Tibial artery (tissue), 4 donors: Measurements from ENCODE around the gene FARS2.

Experiments used
- DNase-seq, 2 donors: peaks; one replicate each; pipeline ENCODE4 v3.0.0-alpha.2; 2019
- H3K27ac ChIP-seq, 2 donors: fragments of 200-600 bp; sonication (generic) in 1 of 2; 1 replicate in 1 of 2; 2 replicates in 1 of 2; pipeline ENCODE4 v1.5.1; 2018 to 2019; ENCODE audit warnings: mild to moderate bottlenecking in 1 of 2
- H3K27me3 ChIP-seq, 2 donors: fragments of 200-600 bp; sonication (generic) in 1 of 2; one replicate each; pipeline versions ENCODE4 v1.5.1 to v1.6.0; 2016 to 2019
- H3K36me3 ChIP-seq, 3 donors: fragments of 200-600 bp; sonication (generic) in 2 of 3; one replicate each; pipeline ENCODE4 v1.5.1; 2016 to 2019; ENCODE audit warnings: mild to moderate bottlenecking in 2 of 3
- H3K4me1 ChIP-seq, 4 donors: fragments of 200-600 bp; sonication (generic) in 2 of 4; 1 replicate in 3 of 4; 2 replicates in 1 of 4; pipeline ENCODE4 v1.5.1; 2016 to 2019
- H3K4me3 ChIP-seq, 2 donors: fragments of 200-600 bp; sonication (generic) in 1 of 2; 1 replicate in 1 of 2; 2 replicates in 1 of 2; pipeline ENCODE4 v1.5.1; 2018 to 2019; ENCODE audit warnings: mild to moderate bottlenecking in 2 of 2
- H3K9me3 ChIP-seq, 3 donors: fragments of 200-600 bp; sonication (generic) in 1 of 3; one replicate each; pipeline ENCODE4 v1.5.1; 2016 to 2019
- CTCF ChIP-seq, 2 experiments: fragments of 200-600 bp in 1 of 2; fragments of 450-650 bp in 1 of 2; IDR thresholded peaks; one replicate each; pipeline ENCODE4 v1.5.1; 2017 to 2019; ENCODE audit warnings: antibody characterized with exemption in 2 of 2, mild to moderate bottlenecking in 1 of 2, moderate library complexity in 1 of 2
- intact Hi-C: fragments of 100-400 bp; cut with DNase I; formaldehyde crosslinking; loops from one replicate; pipeline ENCODE4 v1.15.0; 2023; ENCODE audit warnings: low total_unique reads

FARS2 gene

GRCh38 chr6:5462856-5463255 lies 201.5 kb downstream of the FARS2 start:
- no peak for TF ChIP-seq CTCF (IDR thresholded peaks at IDR 0.05)
- H3K27ac ChIP-seq = no peak overlapping the region
- no peaks in the 10 kb centered on the region for H3K36me3 ChIP-seq
- H3K9me3 ChIP-seq = no peaks in the 10 kb centered on the region
- intact Hi-C loops = no loop called here
- no peak overlapping the region for H3K4me3 ChIP-seq
- no peak for DNase-seq
- H3K27me3 ChIP-seq = no peaks in the 10 kb centered on the region
- H3K4me1 ChIP-seq = peaks cover 0 to 11% (median 5%) of the 10 kb centered on the region in 4 donors

GRCh38 chr6:5463690-5464089 lies 202.4 kb downstream of the FARS2 start:
- no peaks in the 10 kb centered on the region for H3K9me3 ChIP-seq
- H3K4me1 ChIP-seq = peaks cover 0 to 2% (median 1%) of the 10 kb centered on the region in 4 donors
- DNase-seq = no peak
- no peak overlapping the region for H3K4me3 ChIP-seq
- intact Hi-C loops = no loop called here
- no peak for TF ChIP-seq CTCF (IDR thresholded peaks at IDR 0.05)
- no peaks in the 10 kb centered on the region for H3K36me3 ChIP-seq
- no peaks in the 10 kb centered on the region for H3K27me3 ChIP-seq
- H3K27ac ChIP-seq = no peak overlapping the region

GRCh38 chr6:5464099-5464885 lies 203.0 kb downstream of the FARS2 start:
- TF ChIP-seq CTCF (IDR thresholded peaks at IDR 0.05) = no peak

GRCh38 chr6:5466281-5467136 lies 205.2 kb downstream of the FARS2 start:
- intact Hi-C loops = no loop called here

More at GRCh38 chr6:5464099-5464885, 203.0 kb downstream of the FARS2 start:
- H3K27ac ChIP-seq = no peak overlapping the region
- no peaks in the 10 kb centered on the region for H3K9me3 ChIP-seq
- H3K4me1 ChIP-seq = no peaks in the 10 kb centered on the region
- H3K27me3 ChIP-seq = no peaks in the 10 kb centered on the region
- intact Hi-C loops = no loop called here
- no peak for DNase-seq
- H3K4me3 ChIP-seq = no peak overlapping the region
- no peaks in the 10 kb centered on the region for H3K36me3 ChIP-seq

GRCh38 chr6:5468586-5468985 lies 207.3 kb downstream of the FARS2 start:
- peaks cover 0 to 4% (median 0%) of the 10 kb centered on the region in 4 donors for H3K4me1 ChIP-seq
- H3K9me3 ChIP-seq = no peaks in the 10 kb centered on the region
- no peak overlapping the region for H3K4me3 ChIP-seq
- no peaks in the 10 kb centered on the region for H3K27me3 ChIP-seq
- DNase-seq = no peak
- no peaks in the 10 kb centered on the region for H3K36me3 ChIP-seq
- H3K27ac ChIP-seq = no peak overlapping the region
- intact Hi-C loops = no loop called here
- no peak for TF ChIP-seq CTCF (IDR thresholded peaks at IDR 0.05)

More at GRCh38 chr6:5466281-5467136, 205.2 kb downstream of the FARS2 start:
- H3K27me3 ChIP-seq = no peaks in the 10 kb centered on the region
- H3K4me1 ChIP-seq = peaks cover 0 to 4% (median 0%) of the 10 kb centered on the region in 4 donors
- DNase-seq = no peak
- no peak for TF ChIP-seq CTCF (IDR thresholded peaks at IDR 0.05)
- H3K27ac ChIP-seq = no peak overlapping the region
- no peaks in the 10 kb centered on the region for H3K9me3 ChIP-seq
- no peaks in the 10 kb centered on the region for H3K36me3 ChIP-seq
- H3K4me3 ChIP-seq = no peak overlapping the region
